CD4-positive, alpha-beta T cell treated with Interleukin-21 for 1 hour (primary cell): ENCODE measurements around the gene MAST4.
A peak's percentile ranks its signal among the peaks of the same experiment; 100 is the strongest.
"Not testable (repeated sequence)": the region's sequence is repeated elsewhere in the genome, so short reads cannot be mapped to it uniquely, and the experiment has no call there.

Source experiments
- DNase-seq: peaks from one replicate; pipeline ENCODE4 v3.0.0-alpha.2; 2020

The MAST4 gene

DNA sequence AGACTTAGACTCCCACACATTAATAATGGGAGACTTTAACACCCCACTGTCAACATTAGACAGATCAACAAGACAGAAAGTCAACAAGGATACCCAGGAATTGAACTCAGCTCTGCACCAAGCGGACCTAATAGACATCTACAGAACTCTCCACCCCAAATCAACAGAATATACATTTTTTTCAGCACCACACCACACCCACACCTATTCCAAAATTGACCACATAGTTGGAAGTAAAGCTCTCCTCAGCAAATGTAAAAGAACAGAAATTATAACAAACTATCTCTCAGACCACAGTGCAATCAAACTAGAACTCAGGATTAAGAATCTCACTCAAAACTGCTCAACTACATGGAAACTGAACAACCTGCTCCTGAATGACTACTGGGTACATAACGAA is 156.5 kb downstream of the MAST4 start:
- DNase-seq, result not testable (repeated sequence)

DNA sequence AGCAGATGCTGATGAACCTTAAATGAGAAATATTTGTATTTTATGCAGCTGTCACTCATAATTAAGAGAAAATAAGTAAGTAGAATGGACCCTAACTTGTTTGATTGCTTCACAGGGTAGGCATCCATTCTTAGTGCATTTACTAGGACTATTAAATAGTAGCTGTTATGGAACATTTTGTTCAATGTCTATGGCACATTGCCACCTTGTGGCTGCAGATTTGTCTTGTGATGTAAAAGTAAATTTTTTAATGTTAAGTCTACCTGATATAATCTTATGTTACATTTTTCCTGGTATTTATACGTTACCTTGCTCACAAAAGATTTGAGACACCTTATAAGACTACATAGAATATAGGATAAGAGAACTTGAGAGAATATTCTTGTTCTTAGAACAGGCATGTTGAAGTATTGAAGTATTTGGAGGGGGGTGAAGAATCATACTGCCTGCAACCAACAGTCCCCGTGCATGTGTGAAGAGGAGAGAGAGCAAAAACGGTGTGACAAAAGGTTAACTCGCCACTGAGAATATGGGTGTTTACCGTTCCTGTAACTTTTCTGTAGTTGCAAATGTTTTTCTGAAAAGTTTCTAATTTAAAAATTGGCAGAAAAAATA is 161.1 kb downstream of the MAST4 start:
- DNase-seq, result peak; percentile 23

DNA sequence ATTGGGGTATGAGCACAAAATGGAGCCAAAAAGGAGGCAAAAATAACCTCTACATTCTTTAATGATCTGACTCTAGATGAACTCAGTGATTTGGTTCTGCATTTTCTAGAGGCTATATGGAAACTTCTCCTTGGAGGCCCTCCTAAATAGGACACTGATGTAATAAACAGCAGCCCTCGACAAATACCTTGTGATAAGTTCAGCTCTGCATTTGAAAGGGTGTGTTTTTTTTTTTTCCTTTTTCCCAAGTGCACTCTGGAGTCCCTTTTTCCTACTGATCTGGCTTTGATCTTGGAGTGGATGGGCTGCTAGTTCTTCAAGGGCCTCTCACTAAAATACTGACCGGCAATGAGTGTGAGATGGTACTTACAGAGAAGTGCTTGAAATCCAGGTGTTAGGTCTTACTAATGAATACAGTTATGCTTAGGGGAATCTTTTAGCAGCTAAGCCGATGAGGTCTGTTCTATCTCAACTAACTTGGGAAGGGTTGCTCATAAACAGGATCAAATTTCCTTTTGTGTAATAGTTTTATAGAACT is 161.7 kb downstream of the MAST4 start:
- no peak for DNase-seq

DNA sequence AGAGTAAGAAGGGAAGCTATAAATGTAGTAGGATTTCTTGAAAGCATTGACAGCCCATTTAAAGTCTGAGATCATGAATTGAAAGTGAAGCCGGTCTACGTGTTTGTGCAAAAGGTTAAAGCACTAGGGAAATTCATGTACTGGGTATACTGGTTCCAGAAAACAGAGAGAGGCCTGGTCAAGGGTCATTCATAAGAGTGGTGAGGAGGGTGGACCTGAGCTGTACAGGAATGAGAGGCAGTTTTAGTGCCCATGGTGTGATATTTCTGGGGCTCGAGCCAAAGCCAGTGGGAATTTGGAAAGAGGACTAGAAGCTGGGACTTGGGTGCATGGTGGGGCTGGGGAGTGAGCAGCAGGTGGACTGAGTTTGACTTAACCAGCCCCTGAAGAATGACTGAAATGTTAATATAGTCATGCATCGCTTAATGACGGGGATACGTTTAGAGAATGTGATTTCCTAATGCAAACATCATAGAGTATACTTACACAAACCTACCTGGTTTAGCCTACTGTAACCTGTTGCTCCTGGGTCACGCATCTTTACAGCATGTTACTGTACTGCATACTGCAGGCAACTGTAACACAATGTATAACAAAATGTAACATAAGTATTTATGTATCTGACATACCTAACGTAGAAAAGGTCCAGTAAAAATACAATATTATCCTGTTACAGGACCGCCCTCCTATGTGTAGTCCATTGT is 173.0 kb downstream of the MAST4 start:
- no peak for DNase-seq

DNA sequence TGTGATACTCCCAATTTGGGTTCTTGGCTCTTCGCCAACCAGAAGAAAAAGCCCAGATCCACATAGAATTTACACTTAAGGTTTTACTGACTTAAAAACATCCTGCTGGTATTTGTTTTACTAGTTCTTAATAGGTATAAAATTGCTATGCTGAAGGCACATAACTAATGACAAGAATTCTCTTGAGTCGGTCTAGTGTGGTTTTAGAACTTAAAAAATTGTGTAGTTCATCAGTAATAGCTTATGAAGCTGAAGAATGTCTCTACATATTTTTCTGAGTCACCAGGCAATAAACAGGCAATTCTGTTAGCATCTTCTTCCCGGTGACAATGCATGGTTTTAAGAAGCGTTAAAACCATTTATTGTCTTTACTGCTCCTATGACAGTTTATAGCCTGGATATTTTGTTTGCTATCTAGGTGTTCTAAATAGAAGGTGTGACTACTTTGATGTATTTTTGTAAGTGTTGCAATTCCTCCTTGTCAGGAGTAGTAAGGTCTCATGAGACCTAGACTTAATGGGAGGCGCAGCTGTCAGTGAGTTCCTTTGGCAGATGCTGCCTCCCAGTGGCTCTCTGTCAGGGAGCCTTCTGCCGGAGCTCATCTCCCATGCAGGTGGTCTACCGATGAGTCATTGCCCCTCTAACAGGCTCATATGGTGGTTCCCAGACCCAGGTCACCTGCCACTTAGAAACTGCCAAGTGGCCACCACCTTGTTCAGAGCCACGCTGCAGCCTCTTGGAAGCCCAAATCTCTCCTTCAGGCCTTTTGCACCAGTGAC is 173.8 kb downstream of the MAST4 start:
- DNase-seq, result no peak

DNA sequence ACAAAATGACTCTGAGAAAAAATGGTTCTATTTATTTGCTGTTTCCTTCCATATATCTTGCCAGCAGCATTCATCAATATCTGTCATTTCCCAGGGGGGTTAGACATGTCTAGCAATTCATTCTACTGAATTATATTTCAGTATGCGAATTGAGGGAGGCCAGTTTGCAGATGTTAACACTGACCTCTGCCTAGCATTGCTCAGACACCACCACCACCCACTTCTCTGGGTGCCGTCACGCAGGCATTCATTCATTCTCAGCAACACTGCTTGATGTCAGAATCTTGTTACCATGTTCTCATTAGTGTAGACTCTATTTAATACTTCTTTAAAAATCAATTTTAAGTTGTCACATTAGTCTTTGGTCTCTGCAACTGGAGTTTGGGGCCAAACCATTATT is 181.7 kb downstream of the MAST4 start:
- no peak for DNase-seq

DNA sequence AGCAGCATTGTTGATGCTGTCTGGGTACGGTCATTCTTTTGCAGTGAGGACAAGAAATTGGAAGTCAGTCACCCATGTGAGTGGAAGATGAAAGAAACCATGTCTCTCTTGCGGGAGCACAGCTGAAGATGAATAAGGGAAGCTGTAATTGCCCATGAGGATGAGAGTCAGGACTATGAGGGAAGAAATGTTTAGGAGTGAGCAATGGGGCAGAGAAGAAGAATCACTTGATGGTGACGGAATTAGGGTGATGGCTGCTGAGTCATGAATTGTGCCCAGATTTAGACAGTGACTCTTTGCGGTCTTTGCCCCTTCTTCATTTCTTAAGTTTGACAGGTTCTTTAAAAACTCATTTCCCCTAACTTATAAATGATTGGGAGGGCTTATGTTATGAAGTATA is 183.3 kb downstream of the MAST4 start:
- DNase-seq, result no peak

DNA sequence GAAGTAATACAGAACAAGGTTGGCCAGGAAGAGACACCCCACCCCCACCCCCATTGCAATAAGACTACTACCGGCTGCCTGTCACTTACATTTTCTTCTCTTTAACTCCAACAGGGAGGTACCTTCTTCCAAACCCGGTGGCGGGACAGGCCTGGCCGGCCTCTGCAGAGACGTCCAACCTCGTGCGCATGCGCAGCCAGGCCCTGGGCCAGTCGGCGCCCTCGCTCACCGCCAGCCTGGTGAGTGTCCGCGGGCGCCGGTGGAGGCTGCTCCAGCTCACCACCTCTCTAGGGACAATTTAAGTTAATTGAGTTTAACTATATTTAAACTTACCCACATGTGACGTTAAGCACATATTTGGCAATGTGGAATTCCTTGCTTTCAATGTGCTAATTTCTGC is 192.4 kb downstream of the MAST4 start:
- DNase-seq, result no peak

DNA sequence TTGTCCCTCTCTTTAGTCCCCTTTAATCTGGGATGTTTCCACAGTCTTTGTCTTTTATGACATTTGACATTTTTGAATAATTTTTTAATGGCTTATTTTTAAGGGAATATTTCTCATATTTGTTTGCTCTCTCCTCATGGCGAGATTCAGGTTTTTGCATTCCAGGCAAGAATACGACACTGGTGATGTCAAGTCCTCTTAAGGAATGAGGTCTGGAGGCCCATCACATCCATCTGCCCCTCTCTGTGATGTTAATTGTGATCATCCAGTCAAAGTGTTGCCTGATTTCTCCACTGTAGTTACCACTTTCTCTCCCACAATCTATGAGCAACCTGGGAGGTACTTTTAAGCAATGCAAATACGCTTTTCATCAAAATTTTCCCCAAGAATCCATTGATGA is 193.2 kb downstream of the MAST4 start:
- DNase-seq, result no peak

DNA sequence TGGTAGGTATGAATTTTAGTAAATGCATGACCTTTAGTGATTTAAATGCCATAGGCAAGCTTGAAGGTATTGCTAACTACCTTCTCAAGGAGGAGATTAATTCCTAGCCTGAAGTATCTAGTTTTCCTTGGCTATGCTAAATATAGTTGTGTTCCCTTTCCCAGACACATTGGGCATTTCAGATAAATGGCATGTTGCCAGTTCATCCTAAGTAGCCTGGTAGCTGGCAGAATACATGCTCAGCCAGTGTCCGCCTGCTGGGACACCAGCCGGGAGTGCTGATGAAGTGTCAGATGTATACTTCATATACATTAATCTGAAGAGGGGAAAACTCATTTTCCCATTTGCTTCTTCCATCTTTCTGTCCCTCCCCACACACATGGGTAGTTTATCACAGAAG is 196.9 kb downstream of the MAST4 start:
- no peak for DNase-seq

DNA sequence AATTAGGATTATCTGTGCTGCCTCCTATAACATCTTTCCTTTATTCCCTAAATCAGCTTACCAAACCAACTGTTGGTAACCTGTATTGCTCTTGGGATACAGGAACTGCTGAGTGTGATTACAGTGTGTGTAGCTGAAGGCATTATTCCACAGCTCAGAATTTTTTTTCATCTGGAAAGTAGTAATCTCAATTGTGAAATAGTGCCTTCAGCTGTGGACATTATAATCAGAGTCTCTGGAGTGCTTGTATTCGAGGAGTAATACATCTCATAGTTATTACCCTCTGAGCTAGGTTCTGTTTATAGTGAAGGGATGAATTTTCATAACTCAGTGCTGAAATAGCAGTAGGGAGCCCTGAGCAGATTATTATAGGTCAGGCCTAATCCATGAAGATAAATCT is 199.5 kb downstream of the MAST4 start:
- no peak for DNase-seq

DNA sequence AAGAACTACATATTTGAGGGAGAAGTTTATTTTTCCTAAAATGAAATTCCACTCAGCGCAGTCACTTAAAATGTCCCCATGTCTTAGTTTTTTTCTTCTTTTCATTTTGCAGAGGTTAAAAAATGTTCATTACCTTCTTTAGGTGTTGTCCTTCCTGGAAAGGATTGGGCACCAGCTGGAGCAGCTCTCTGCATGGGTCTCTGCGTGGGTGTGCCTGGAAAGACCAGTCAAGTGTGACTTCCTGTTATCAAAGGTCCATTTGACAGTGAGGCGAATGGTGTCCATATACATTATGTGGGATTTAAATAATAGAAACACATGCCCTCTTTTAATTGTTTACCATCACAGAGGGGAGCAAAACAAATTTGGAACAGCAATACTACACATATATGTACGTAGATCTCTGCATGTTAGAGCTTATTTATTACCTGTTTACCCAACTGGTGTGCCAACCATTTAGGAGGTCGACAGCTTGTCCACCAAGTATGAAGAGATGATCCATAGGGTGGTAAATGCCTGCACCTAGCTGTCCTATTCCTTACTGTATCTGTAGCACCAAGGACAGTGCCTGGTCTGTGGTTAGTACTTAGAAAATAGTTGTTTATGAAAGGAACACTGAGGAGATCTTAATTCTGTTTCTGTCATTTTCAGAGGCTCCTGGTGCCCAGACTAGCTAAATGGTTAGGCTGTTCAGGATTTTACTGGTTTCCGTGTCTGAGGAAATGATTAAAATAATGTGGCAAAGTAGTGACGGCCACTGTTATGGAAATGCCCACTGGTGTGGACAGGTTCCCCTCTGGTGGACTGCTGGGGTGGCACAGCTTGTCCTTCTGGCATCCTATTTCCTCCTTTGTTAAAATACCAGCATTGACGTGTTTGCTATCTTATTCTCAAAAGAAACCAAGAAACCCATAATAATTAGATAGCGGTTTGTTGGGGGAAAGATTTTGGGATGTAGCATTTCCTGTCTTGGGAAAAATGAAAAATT is 200.4 kb downstream of the MAST4 start:
- no peak for DNase-seq

DNA sequence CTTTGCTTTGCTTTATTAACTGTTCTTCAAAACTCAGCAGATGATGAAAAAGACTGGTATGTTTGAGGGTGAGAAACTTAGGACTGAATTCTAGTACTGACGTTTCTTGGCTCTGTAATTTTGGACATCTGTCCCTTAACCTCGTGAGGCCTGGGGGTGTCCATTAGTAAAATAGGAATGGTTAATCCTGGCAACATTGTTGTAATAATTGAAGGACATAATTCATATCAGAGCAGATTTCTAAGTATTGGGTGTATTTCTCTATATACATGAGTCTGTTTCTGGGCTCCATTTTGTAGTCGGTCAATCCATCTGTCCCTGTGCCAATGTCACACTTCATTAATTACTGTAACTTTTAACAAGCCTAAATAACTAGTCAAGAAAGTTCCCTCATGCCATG is 206.7 kb downstream of the MAST4 start:
- no peak for DNase-seq

DNA sequence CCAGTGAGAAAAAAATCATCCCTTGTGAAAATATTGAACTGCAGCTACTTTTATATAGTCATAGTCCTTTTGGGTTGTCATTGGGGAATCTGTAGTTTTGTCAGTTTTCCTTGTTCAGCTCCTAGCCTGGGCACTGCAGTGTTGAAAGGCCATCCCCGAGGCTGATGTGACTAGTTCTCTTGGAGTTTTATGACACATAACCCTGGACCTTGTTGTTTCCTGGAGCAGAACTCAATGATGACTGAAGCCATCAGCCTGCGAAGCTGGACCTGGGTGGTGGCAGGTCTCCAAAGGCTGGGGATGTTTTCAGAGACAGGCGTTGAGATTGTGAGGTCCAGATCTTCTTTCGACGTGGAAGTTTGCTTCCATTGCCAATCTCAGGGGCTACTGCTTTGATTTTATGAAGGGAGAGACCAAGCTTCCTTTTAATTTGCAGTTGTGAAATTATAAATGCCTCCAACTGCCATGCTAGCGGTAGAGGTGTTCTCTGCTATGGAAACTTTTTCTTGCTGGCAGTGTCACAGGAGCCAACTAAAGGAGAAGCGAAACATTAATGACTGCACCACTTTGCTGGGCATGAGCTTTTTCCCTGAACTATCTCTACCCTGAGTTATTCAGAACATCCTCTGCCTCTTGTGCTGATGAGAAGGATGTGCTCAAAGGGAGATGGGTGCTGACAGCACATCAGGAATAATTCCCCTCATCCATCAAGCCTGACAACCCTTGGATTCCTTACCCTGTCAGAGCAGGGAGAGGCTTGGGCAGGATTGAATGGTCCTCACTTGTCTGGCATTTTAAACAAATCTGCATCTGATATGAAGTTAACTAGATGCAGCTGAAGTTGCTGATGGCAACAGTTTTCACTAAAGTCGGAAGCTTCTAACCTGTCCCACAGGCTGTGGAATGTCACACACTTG is 209.6 kb downstream of the MAST4 start:
- DNase-seq, result no peak

DNA sequence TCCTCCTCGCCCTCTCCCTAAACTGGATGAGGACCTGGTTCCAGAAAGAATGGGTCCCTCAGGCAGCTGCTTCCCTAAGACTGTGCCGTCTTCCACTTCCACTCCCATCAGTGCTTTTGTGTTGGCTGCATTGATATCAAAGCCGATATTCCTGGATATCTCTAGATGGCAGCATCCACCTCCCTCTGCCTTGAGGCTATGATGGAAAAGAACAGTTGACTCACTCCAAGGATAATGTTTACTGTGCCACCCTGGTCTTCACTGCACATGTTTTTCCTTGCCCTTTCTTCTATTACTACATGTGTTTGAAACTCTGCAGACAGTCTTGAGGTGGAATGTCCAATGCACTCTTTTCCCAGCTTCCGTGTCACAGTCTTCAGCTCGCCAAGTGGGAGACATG is 211.6 kb downstream of the MAST4 start:
- no peak for DNase-seq

DNA sequence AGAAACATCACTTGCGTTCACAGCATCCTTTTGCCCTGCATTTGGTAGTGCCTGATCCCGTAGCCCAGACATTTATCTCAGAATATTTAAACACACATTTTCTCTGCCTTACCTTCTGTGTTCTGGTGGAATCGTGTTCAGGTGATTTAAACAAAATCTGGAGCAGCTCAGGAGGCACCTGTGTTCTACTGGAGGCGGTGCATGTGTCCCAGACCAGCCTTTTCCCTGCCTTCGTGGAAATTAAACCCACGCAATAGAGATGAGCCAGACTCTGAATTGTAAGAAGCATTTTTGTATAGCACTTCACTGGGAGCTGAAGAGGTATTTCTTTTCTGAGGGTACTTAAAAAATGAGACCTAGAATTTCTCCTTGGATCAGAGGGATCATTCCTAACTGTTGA is 212.5 kb downstream of the MAST4 start:
- no peak for DNase-seq

DNA sequence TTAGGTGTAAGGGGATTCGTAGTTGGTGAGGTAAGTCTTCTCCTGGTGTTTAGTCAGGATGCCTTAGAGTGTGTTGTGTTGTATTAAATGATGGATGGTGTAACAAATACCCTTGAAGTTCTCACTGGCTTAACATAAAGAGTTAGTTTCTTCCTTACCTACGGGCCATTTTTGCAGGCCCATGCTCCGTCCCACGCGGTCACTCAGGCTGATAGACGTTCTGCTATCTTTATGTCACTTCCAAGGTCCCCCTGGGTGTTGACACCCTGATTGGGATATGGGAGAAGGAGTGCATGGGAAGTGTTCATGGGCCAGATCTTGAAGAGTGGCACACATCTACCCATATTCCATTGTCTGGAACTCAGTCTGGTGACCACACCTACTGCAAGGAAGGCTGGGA is 214.0 kb downstream of the MAST4 start:
- no peak for DNase-seq

DNA sequence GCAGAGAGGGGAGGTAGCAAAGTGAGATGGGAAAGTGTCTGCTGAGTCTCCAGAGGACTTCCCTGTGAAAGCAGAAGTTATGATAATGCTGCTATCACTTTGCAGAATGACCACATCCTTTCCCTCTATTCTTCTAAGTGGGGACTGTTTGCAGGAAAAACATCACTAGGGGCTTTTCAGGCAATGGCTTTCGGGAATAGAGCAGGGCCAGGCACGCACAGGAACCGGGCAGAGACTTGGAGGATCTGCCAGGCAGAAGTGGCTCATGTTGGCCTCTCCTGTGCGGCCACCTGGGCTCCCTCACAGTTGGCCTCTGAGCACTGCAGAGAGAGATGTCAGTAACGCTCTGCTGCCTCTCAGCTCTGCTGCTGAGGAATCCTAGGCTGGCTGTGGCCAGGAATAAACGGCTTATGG is 214.7 kb downstream of the MAST4 start:
- no peak for DNase-seq

DNA sequence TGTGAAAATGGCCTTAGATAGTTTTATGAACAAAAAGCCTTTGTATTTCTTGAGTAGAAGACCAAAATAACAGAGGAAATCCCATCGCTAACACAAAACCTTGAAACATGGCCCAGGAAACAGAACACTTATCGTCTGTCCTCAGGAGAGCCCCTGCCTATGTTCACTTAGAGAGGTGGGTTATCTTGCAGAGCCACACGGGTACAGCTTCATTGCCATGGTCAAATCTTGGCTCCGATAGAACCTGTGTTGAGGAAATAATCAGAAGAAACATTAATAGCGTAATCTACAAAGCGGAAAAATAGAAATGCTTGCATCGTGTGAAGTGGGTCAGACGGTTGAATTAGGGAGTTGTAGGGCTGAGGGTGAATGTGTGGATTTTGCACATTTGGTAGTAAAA is 216.1 kb downstream of the MAST4 start:
- DNase-seq, result no peak

DNA sequence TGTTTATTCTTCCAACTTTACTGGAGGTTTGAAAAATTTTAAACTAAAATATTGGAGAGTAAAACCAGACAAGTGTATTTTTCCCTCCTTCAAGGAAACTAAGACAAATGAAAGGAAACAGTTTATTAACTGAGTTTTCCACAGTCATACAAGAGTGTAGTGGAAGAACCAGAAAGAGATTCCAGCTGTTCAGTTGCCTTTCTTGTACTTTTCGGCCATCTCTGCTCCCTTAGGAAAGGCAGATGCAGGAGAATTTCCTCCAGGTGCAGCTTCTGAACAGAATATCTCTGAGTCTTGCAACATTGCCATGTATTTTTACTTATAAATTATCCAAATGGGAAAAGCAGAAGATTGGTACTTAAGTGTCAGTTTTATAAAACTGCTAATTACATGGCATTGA is 217.1 kb downstream of the MAST4 start:
- no peak for DNase-seq

DNA sequence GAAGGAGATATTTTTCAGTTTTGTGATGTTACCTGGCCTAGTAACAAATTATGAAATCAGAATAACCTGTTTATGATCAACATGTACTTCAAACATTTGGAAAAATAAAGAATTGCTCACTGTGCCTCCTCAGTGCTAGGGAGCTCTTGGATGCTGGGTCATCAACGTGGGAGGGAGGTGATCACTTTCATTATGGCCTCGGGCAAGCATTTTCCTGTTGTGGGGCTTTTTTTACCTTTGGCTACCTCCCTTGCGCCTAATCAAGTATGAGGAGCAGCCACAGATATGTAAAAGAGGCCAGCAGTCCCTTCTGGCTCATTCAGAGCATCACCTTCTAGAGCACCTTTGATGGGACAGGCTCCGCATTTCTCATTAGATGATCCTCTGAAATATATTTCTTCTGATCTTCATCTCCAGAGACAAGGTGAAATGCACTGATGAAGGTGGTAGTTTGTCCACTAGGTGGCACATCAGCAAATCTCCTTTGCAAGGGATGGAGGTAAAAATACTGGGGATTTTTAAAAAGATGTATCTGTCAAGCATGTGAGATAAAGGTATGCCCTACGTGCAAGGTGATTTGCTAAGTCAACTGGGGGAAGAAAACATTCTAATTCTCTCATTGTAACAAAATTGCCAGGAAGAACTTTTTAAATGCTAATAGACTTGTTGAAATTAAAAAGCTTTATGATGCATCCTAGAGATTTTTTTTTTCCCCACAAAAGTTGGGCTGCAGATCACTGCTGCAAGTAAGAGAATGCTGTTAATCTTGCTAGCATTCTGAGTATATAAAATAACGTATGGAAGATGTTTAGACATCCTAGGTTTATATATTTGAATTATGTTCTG is 218.2 kb downstream of the MAST4 start:
- peak; percentile 53 for DNase-seq
